Muscle of leg (tissue), 11 donors: Measurements from ENCODE around the gene EIF3B. TPM values are rescaled to one million over a fixed set of nuclear protein-coding genes. Genes with fewer than 3 reads are reported as not detected.
"Not testable (repeated sequence)": the region's sequence is repeated elsewhere in the genome, so short reads cannot be mapped to it uniquely, and the experiment has no call there.

Source experiments
- DNase-seq: peaks from one replicate; pipeline ENCODE4 v3.0.0; 2013
- H3K27ac ChIP-seq: one replicate; pipeline ENCODE4 v1.5.1; 2013; ENCODE audit warnings: mild to moderate bottlenecking, low read length, control low read depth
- H3K27me3 ChIP-seq: one replicate; pipeline ENCODE4 v1.6.1; 2013; ENCODE audit warnings: low read length; ENCODE audit not compliant: control insufficient read depth, insufficient read depth
- H3K36me3 ChIP-seq: one replicate; pipeline ENCODE4 v1.6.1; 2013; ENCODE audit warnings: low read length; ENCODE audit not compliant: control insufficient read depth, insufficient read depth
- H3K4me1 ChIP-seq: one replicate; pipeline ENCODE4 v1.6.1; 2013; ENCODE audit warnings: low read length; ENCODE audit not compliant: control insufficient read depth, insufficient read depth
- H3K4me3 ChIP-seq: one replicate; pipeline ENCODE4 v1.5.1; 2013; ENCODE audit warnings: low read length, control low read depth
- H3K9me3 ChIP-seq: replicated peaks from 2 replicates; pipeline ENCODE4 v1.6.1; 2013; ENCODE audit warnings: low read depth, low read length; ENCODE audit not compliant: control insufficient read depth
- WGBS: methylation state at CpG from one replicate; pipeline ENCODE4 v1.1.5; 2013; ENCODE audit warnings: missing lambda C conversion rate; ENCODE audit not compliant: insufficient coverage; 5-methylcytosine and 5-hydroxymethylcytosine counted together
- polyA plus RNA-seq, 8 donors: library from polyadenylated mRNA; unstranded; fragments of 120-200 nt; gene quantifications; one replicate each; pipeline versions ENCODE4 v1.2.1 to v1.2.3, GENCODE V29; 2013; ENCODE audit warnings: inconsistent platforms in 1 of 8, low replicate concordance in 1 of 8; ENCODE audit not compliant: insufficient read length in 8 of 8, insufficient read depth in 1 of 8
- total RNA-seq: library from RNA; stranded (reverse); fragments of 120-200 nt; gene quantifications from one replicate; pipeline ENCODE4 v1.2.4, GENCODE V29; 2013

The EIF3B gene
- total and polyA plus RNA-seq, 9 donors, result 92.7 to 116 (median 96.7) TPM

- Histone ChIP-seq H3K4me1 (no peaks in the 10 kb centered on the region), H3K27ac (no peak overlapping the region), H3K27me3 (no peaks in the 10 kb centered on the region), H3K9me3 (no peaks in the 10 kb centered on the region), H3K36me3 (peaks cover 92% of the 10 kb centered on the region), H3K4me3 (no peak overlapping the region)
- DNase-seq, result no peak
- 89% methylated on average over 6 of the region's 7 CpGs for WGBS
Measured at GRCh38 chr7:2373646-2374045, 19.0 kb downstream of the EIF3B start.

DNA sequence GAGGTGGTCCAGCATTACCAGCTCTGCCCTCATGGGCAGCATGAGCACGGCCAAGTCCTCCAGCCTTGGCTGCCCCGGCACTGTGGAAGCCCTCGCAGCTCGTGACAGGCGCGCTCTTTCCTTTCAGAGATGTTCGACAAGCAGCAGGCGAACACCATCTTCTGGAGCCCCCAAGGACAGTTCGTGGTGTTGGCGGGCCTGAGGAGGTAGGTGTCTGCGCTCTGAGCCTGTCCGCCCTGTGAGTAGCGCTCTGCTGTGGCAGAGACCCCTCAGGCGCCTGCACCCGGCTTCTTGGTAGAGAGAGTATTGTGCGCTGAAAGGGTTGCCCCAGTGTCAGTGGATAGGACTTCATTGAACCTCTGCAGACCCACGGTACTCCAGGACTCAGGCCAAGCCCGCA lies 19.8 kb downstream of the EIF3B start:
- 93% methylated on average over 15 of the region's 18 CpGs for WGBS
- Histone ChIP-seq H3K27ac (no peak overlapping the region), H3K27me3 (no peaks in the 10 kb centered on the region), H3K36me3 (peaks cover 92% of the 10 kb centered on the region), H3K4me1 (no peaks in the 10 kb centered on the region), H3K9me3 (no peaks in the 10 kb centered on the region), H3K4me3 (no peak overlapping the region)
- no peak for DNase-seq

DNA sequence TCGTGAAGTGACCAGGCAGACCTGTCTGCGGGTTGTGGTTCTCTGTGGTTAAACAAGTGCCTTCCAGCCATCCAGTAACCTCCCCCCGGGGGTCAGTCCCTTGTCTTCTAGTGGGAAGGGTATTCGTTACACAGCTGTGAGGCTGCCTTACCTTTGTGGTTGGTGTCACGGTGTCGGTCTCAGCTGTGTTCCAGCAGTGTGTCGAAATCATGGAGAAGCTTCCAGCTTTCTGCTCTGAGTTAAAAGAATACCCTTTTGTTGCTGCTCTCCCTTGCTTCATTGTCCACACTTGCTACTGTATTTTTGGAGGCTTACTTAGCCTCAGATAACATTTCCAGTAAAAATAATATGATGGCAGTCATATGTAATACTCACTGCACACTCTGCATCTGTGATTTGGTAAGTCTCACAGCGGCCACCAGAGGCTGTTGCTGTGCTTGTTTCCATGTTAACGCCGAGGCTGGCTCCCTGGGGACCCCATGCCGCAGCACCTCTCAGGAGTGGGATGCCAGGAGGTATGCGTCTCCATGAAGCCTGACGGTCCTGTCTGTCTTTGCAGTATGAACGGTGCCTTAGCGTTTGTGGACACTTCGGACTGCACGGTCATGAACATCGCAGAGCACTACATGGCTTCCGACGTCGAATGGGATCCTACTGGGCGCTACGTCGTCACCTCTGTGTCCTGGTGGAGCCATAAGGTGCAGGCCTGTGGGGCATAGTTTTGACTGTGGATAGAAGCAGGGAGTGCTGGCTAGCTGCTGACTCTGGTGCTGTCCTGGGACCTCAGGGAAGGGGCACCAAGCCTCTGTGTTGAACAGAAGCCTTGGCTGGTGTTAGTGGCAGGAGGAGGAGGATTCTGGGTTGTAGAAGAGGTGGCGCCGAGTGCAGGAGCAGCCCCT lies 20.5 kb downstream of the EIF3B start:
- Histone ChIP-seq H3K27ac (no peak overlapping the region), H3K9me3 (no peaks in the 10 kb centered on the region), H3K4me1 (no peaks in the 10 kb centered on the region), H3K4me3 (no peak overlapping the region), H3K27me3 (no peaks in the 10 kb centered on the region), H3K36me3 (peaks cover 92% of the 10 kb centered on the region)
- WGBS, result 90% methylated on average over 21 of the region's 26 CpGs
- no peak for DNase-seq

GRCh38 chr7:2376351-2377154 lies 21.9 kb downstream of the EIF3B start:
- Histone ChIP-seq H3K27me3 (no peaks in the 10 kb centered on the region), H3K4me1 (no peaks in the 10 kb centered on the region), H3K27ac (no peak overlapping the region), H3K36me3 (peaks cover 93% of the 10 kb centered on the region), H3K4me3 (no peak overlapping the region), H3K9me3 (no peaks in the 10 kb centered on the region)
- no peak for DNase-seq
- WGBS, result 91% methylated on average over 26 of the region's 27 CpGs

GRCh38 chr7:2377492-2377891 lies 22.9 kb downstream of the EIF3B start:
- not testable (repeated sequence) for H3K4me3 ChIP-seq, H3K27me3 ChIP-seq, DNase-seq, H3K9me3 ChIP-seq, H3K27ac ChIP-seq, H3K4me1 ChIP-seq
- peaks cover 89% of the 10 kb centered on the region for H3K36me3 ChIP-seq
- WGBS, result 85% methylated on average over 9 of the region's 18 CpGs

- WGBS, result 78% methylated on average over 10 of the region's 18 CpGs
- H3K36me3 ChIP-seq, result peaks cover 83% of the 10 kb centered on the region
- H3K4me1 ChIP-seq, H3K9me3 ChIP-seq, H3K27me3 ChIP-seq, H3K4me3 ChIP-seq, H3K27ac ChIP-seq, DNase-seq: not testable (repeated sequence)
Measured at GRCh38 chr7:2378125-2378524, 23.5 kb downstream of the EIF3B start.

GRCh38 chr7:2379161-2379560 lies 24.5 kb downstream of the EIF3B start:
- Histone ChIP-seq H3K4me3 (no peak overlapping the region), H3K4me1 (peaks cover 5% of the 10 kb centered on the region), H3K9me3 (no peaks in the 10 kb centered on the region), H3K27me3 (no peaks in the 10 kb centered on the region), H3K27ac (no peak overlapping the region), H3K36me3 (peaks cover 72% of the 10 kb centered on the region)
- DNase-seq, result no peak
- 93% methylated on average over 20 of the region's 20 CpGs for WGBS

- peaks cover 5% of the 10 kb centered on the region for H3K4me1 ChIP-seq
- 86% methylated on average over 33 of the region's 34 CpGs for WGBS
- no peaks in the 10 kb centered on the region for H3K27me3 ChIP-seq
- H3K27ac ChIP-seq, result no peak overlapping the region
- H3K4me3 ChIP-seq, result no peak overlapping the region
- H3K9me3 ChIP-seq, result no peaks in the 10 kb centered on the region
- DNase-seq, result no peak
- peaks cover 65% of the 10 kb centered on the region for H3K36me3 ChIP-seq
Measured at GRCh38 chr7:2379821-2380450, 25.3 kb downstream of the EIF3B start.

GRCh38 chr7:2380461-2380860 lies 25.8 kb downstream of the EIF3B start:
- no peaks in the 10 kb centered on the region for H3K9me3 ChIP-seq
- peaks cover 5% of the 10 kb centered on the region for H3K4me1 ChIP-seq
- H3K4me3 ChIP-seq, result no peak overlapping the region
- WGBS, result 97% methylated on average over 22 of the region's 23 CpGs
- no peak for DNase-seq
- no peak overlapping the region for H3K27ac ChIP-seq
- no peaks in the 10 kb centered on the region for H3K27me3 ChIP-seq
- H3K36me3 ChIP-seq, result peaks cover 59% of the 10 kb centered on the region

- no peaks in the 10 kb centered on the region for H3K9me3 ChIP-seq
- no peak overlapping the region for H3K4me3 ChIP-seq
- H3K36me3 ChIP-seq, result peaks cover 52% of the 10 kb centered on the region
- 68% methylated on average over 3 of the region's 5 CpGs for WGBS
- H3K4me1 ChIP-seq, result peaks cover 5% of the 10 kb centered on the region
- no peak overlapping the region for H3K27ac ChIP-seq
- DNase-seq, result no peak
- no peaks in the 10 kb centered on the region for H3K27me3 ChIP-seq
Measured at GRCh38 chr7:2381227-2381626, 26.6 kb downstream of the EIF3B start.
